Right lobe of liver (tissue), 6 donors: ENCODE data around the gene CCDC148. TPM values are rescaled to one million over a fixed set of nuclear protein-coding genes. Genes with fewer than 3 reads are reported as not detected.

ENCODE experiments used
- ATAC-seq, 4 donors: fragments of 200-7000 bp; cut with Tn5 transposase; one replicate each; pipeline ENCODE4 v1.9.1; 2020; ENCODE audit warnings: mild to moderate bottlenecking in 4 of 4, moderate library complexity in 4 of 4
- DNase-seq, 3 donors: peaks; one replicate each; pipeline ENCODE4 v3.0.0-alpha.2; 2020
- H3K27ac ChIP-seq, 3 donors: fragments of 200-600 bp; one replicate each; pipeline ENCODE4 v1.8.0; 2022
- H3K27me3 ChIP-seq, 2 donors: fragments of 200-600 bp; one replicate each; pipeline ENCODE4 v1.8.0; 2022
- H3K36me3 ChIP-seq, 4 donors: fragments of 200-600 bp; sonication (generic) in 1 of 4; one replicate each; pipeline versions ENCODE4 v1.5.1 to v1.8.0; 2017 to 2022; ENCODE audit warnings: control low read depth in 1 of 4
- H3K4me1 ChIP-seq, 4 donors: fragments of 200-600 bp; sonication (generic) in 1 of 4; one replicate each; pipeline versions ENCODE4 v1.5.1 to v1.8.0; 2017 to 2022; ENCODE audit warnings: control low read depth in 1 of 4
- H3K4me3 ChIP-seq, 3 donors: fragments of 200-600 bp; one replicate each; pipeline ENCODE4 v1.8.0; 2022
- H3K9me3 ChIP-seq, 4 donors: fragments of 200-600 bp; sonication (generic) in 1 of 4; one replicate each; pipeline versions ENCODE4 v1.5.1 to v1.8.0; 2017 to 2022; ENCODE audit warnings: control low read depth in 1 of 4
- POLR2A ChIP-seq: fragments of 450-650 bp; IDR thresholded peaks from one replicate; pipeline ENCODE4 v1.6.1; 2017; ENCODE audit warnings: antibody characterized with exemption, mild to moderate bottlenecking
- whole genome bisulfite sequencing: methylation state at CpG from one replicate; pipeline ENCODE4 v1.1.6; 2018; ENCODE audit warnings: low coverage, low lambda C conversion rate; ENCODE audit not compliant: insufficient coverage; ENCODE audit errors: missing lambda C conversion rate; 5-methylcytosine and 5-hydroxymethylcytosine counted together
- intact Hi-C, 2 donors: fragments of 100-400 bp; cut with DNase I; formaldehyde crosslinking; loops; one replicate each; pipeline versions ENCODE4 v1.11.2 to v1.14.1; 2022
- total RNA-seq, 6 experiments: library from RNA; depleted of rRNA in 2 of 6; stranded (reverse); fragments of >200 nt in 2 of 6; fragmentation: NEBNext Ultra II Directional in 3 of 6; extraction: Animal tissue kit (Norgen Biotek cat#: 25700) in 3 of 6; gene quantifications; one replicate each; pipeline versions ENCODE4 v1.1.0 to v1.2.4, GENCODE V29; 2016 to 2023
- TF ChIP-seq, protein P1 (sequence below), 4 donors: fragments of 200-600 bp in 3 of 4; fragments of 450-650 bp in 1 of 4; IDR thresholded peaks; one replicate each; pipeline versions ENCODE4 v1.5.1 to v1.8.0; 2016 to 2022; ENCODE audit warnings: antibody characterized with exemption in 4 of 4, mild to moderate bottlenecking in 2 of 4
- donor health status: DM: no; HTN: yes; CAD: no.
- donor health status: DM: no; HTN: no; CAD: no.
- donor health status: DM: no; HTN: no; CAD: no.
- donor health status: DM: no; HTN: yes; CAD: no.
- donor health status: DM: no; HTN: yes; CAD: no.

CCDC148 gene
- total RNA-seq, 6 experiments from 2014 or later: 0.12 to 0.53 (median 0.20) TPM; not detected in 1

DNA sequence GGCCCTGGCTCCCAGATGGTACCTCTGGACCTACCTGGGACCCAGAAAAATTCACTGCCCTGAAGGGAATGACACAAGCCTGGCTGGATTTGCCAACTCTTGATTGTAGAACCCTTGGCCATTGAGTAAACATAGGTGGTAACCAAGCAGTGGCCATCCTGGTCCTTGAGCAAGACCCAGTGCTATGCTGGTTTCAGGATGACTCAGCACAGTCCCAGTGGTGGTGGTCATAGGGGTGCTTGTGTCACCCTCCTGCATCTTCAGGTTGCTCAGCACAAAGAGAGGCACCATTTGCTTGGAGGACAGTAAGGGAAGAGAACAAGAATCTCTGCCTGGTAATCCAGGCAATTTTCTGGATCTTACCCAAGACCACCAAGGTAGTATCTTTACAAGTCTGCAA, 302.0 kb downstream of the CCDC148 start:
- Histone ChIP-seq H3K4me1 (no peaks in the 10 kb centered on the region), H3K9me3 (peaks cover 0 to 9% (median 0%) of the 10 kb centered on the region in 4 donors), H3K4me3 (no peak overlapping the region), H3K27ac (no peak overlapping the region), H3K36me3 (no peaks in the 10 kb centered on the region), H3K27me3 (no peaks in the 10 kb centered on the region)
- TF ChIP-seq POLR2A: no peak
- TF ChIP-seq, protein P1, sequence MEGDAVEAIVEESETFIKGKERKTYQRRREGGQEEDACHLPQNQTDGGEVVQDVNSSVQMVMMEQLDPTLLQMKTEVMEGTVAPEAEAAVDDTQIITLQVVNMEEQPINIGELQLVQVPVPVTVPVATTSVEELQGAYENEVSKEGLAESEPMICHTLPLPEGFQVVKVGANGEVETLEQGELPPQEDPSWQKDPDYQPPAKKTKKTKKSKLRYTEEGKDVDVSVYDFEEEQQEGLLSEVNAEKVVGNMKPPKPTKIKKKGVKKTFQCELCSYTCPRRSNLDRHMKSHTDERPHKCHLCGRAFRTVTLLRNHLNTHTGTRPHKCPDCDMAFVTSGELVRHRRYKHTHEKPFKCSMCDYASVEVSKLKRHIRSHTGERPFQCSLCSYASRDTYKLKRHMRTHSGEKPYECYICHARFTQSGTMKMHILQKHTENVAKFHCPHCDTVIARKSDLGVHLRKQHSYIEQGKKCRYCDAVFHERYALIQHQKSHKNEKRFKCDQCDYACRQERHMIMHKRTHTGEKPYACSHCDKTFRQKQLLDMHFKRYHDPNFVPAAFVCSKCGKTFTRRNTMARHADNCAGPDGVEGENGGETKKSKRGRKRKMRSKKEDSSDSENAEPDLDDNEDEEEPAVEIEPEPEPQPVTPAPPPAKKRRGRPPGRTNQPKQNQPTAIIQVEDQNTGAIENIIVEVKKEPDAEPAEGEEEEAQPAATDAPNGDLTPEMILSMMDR (IDR thresholded peaks at IDR 0.05): no peak
- ATAC-seq (no peak), DNase-seq (no peak)
- intact Hi-C loops: no loop called here

DNA sequence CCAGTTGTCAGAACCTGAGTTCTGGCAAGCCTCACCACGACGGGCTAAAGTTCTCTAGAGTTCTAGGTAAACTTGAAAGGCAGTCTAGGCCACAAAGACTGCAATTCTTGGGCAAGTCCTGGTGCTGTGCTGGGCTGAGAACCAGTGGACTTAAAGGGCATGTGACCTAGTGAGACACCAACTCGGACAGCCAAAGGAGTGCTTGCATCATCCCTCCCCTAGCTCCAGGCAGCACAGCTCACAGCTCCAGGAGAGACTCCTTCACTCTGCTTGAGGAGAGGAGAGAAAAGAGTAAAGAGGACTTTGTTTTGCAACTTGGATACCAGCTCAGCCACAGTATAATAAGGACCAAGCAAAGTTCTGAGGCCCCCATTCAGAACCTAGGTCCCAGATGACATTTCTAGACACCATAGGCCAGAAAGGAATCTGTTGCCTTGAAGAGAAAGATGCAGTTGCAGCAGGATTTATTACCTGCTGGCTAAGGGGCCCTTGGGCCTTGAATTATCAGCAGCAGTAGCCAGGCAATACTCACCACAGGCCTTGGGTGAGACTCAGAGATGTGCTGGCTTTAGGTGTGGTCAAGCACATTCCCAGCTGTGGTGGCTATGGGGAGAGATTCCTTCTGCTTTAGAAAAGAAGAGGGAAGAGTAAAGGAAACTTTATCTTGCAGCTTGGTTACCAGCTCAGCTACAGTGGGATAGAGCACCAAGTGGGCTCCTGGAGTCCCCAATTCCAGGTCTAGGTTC, 303.1 kb downstream of the CCDC148 start:
- ATAC-seq (no peak), DNase-seq (no peak)
- intact Hi-C loops: no loop called here
- no peaks in the 10 kb centered on the region for H3K4me1 ChIP-seq
- peaks cover 0 to 9% (median 0%) of the 10 kb centered on the region in 4 donors for H3K9me3 ChIP-seq
- 11% methylated on average over 1 of the region's 3 CpGs for WGBS
- TF ChIP-seq, protein P1 (IDR thresholded peaks at IDR 0.05): no peak
- no peak overlapping the region for H3K4me3 ChIP-seq
- no peaks in the 10 kb centered on the region for H3K36me3 ChIP-seq
- H3K27me3 ChIP-seq: no peaks in the 10 kb centered on the region
- no peak overlapping the region for H3K27ac ChIP-seq

DNA sequence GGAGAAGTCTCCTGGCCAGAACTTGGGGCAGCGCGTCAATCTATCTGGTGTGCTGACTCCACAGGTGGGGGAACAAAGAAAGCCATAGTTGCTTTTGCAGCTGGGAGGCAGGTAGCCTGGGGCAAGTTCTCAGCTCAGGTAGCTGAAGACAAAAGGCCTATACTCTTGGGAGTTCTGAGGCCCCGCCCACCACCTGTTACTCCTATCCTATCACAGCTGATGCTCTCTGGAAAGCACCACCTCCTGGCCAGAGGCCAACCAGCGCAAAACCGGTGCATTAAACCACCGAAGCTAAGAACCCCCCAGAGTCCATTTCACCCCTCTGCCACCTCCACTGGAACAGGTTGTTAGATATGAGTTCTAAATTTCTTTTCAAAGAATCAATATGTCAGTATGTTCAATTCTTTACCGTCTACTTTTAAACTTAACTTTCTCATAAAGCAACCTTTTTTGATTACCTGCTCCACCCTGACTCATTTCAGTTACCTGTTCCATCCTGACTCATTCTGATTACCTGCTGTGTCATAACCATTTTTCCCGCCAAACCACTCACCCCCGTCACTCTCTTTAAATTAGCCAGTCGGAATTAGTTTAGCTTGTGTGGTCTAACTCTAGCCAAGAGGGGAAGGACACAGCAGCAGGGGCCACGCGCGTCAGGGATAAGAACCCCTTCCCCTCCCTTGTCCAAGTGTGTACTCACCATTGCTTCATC, 311.5 kb downstream of the CCDC148 start:
- H3K36me3 ChIP-seq: no peaks in the 10 kb centered on the region
- no peak overlapping the region for H3K27ac ChIP-seq
- ATAC-seq: no peak
- no peak overlapping the region for H3K4me3 ChIP-seq
- intact Hi-C loops: no loop called here
- no peak for TF ChIP-seq POLR2A
- TF ChIP-seq, protein P1 (IDR thresholded peaks at IDR 0.05): no peak
- H3K9me3 ChIP-seq: no peaks in the 10 kb centered on the region
- no peak for DNase-seq
- no peaks in the 10 kb centered on the region for H3K27me3 ChIP-seq
- H3K4me1 ChIP-seq: no peaks in the 10 kb centered on the region
- 94% methylated on average over 10 of the region's 13 CpGs for WGBS

DNA sequence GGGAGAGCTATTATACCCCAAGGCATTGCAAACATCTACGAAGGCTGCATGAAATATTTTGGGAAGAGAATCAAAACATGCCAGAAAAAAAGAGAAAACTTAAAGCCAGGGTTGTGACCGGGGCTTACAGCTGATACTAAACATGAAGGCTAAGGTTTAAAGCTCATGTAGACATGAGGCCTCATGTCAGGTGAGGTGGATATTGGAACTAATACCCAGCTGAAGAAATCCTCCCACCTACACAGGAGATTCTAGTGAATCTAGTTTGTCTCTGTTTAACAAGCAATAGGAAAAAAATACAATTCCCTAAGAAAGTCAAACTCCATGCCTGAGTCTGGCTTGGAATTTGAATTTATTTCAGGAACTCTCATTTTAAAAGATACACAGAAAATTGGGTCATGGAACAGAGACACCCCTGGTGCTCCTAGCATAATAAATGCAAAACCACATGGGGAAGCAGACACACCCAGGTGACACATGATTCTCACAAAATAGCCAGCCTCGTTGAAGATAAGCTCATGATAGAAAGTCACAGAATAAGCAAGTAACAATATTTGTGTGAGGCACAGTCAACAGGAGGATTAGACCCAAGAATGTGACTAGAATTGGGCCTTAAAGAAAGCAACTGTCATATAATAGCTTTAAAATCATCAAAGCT, 312.7 kb downstream of the CCDC148 start:
- Histone ChIP-seq H3K9me3 (no peaks in the 10 kb centered on the region), H3K36me3 (no peaks in the 10 kb centered on the region), H3K4me1 (no peaks in the 10 kb centered on the region), H3K27me3 (no peaks in the 10 kb centered on the region), H3K4me3 (no peak overlapping the region), H3K27ac (no peak overlapping the region)
- intact Hi-C loops: no loop called here
- WGBS: 59% methylated on average over 3 of the region's 3 CpGs
- ATAC-seq: no peak
- no peak for DNase-seq
- no peak for TF ChIP-seq POLR2A
- TF ChIP-seq, protein P1 (IDR thresholded peaks at IDR 0.05): no peak
